Activated T-cell treated with anti-CD3 and anti-CD28 coated beads for 4 hours (primary cell): Measurements from ENCODE around the gene RAB3IP.
"Not testable (repeated sequence)": the region's sequence is repeated elsewhere in the genome, so short reads cannot be mapped to it uniquely, and the experiment has no call there.

Experiments
- DNase-seq: peaks from one replicate; pipeline ENCODE4 v3.0.0-alpha.2; 2020

Gene RAB3IP

GRCh38 chr12:69756088-69756755, 17.6 kb downstream of the RAB3IP start:
- DNase-seq: no peak

- no peak for DNase-seq
Measured at GRCh38 chr12:69758105-69758504, 19.4 kb downstream of the RAB3IP start.

- DNase-seq: not testable (repeated sequence)
Measured at GRCh38 chr12:69759581-69759980, 20.9 kb downstream of the RAB3IP start.

GRCh38 chr12:69765515-69765914, 26.9 kb downstream of the RAB3IP start:
- DNase-seq: no peak

GRCh38 chr12:69766260-69766659, 27.6 kb downstream of the RAB3IP start:
- no peak for DNase-seq

GRCh38 chr12:69779928-69780327, 41.3 kb downstream of the RAB3IP start:
- DNase-seq: no peak

GRCh38 chr12:69783365-69783764, 44.7 kb downstream of the RAB3IP start:
- DNase-seq: no peak

GRCh38 chr12:69789351-69789750, 50.7 kb downstream of the RAB3IP start:
- DNase-seq: no peak

- DNase-seq: no peak
Measured at GRCh38 chr12:69792533-69792932, 53.9 kb downstream of the RAB3IP start.

GRCh38 chr12:69807101-69807897, 68.6 kb downstream of the RAB3IP start:
- DNase-seq: not testable (repeated sequence)

GRCh38 chr12:69810870-69811498, 72.3 kb downstream of the RAB3IP start:
- DNase-seq: no peak

GRCh38 chr12:69816082-69816481, 77.4 kb downstream of the RAB3IP start:
- DNase-seq: no peak

GRCh38 chr12:69821032-69821455, 82.4 kb downstream of the RAB3IP start:
- no peak for DNase-seq

GRCh38 chr12:69821456-69822159, 82.9 kb downstream of the RAB3IP start:
- DNase-seq: no peak

- DNase-seq: no peak
Measured at GRCh38 chr12:69822201-69822860, 83.7 kb downstream of the RAB3IP start.

- DNase-seq: no peak
Measured at GRCh38 chr12:69824028-69824427, 85.4 kb downstream of the RAB3IP start.

GRCh38 chr12:69824966-69825560, 86.4 kb downstream of the RAB3IP start, which contains the start of gene MYRFL:
Gene MYRFL, plus strand, starts transcription at chr12:69825227. Its CDS starts 291 bp downstream, at chr12:69825518.
- DNase-seq: no peak

- DNase-seq: no peak
Measured at GRCh38 chr12:69828897-69829296, 90.2 kb downstream of the RAB3IP start.

- DNase-seq: no peak
Measured at GRCh38 chr12:69833696-69834095, 95.0 kb downstream of the RAB3IP start.

- no peak for DNase-seq
Measured at GRCh38 chr12:69834147-69834546, 95.5 kb downstream of the RAB3IP start.

- no peak for DNase-seq
Measured at GRCh38 chr12:69834576-69834975, 95.9 kb downstream of the RAB3IP start.

GRCh38 chr12:69835081-69835480, 96.4 kb downstream of the RAB3IP start:
- no peak for DNase-seq
